A204.1 (cell line): ENCODE data around the gene MRPS23.

ENCODE experiments used
- FAIRE-seq: peaks from 2 replicates; lab custom pipeline; 2012; peaks lifted over from hg19 to GRCh38; lab: Jason Lieb, UNC

The MRPS23 gene

GRCh38 chr17:57838453-57838852 is 11.4 kb downstream of the MRPS23 start:
- FAIRE-seq: no peak

- no peak for FAIRE-seq
These were observed 14.4 kb downstream of the MRPS23 start for GRCh38 chr17:57835333-57835900.

- FAIRE-seq: no peak
These were observed 15.6 kb downstream of the MRPS23 start for GRCh38 chr17:57834146-57834741.

GRCh38 chr17:57833179-57833939 is 16.5 kb downstream of the MRPS23 start:
- FAIRE-seq: peak; percentile 43

DNA sequence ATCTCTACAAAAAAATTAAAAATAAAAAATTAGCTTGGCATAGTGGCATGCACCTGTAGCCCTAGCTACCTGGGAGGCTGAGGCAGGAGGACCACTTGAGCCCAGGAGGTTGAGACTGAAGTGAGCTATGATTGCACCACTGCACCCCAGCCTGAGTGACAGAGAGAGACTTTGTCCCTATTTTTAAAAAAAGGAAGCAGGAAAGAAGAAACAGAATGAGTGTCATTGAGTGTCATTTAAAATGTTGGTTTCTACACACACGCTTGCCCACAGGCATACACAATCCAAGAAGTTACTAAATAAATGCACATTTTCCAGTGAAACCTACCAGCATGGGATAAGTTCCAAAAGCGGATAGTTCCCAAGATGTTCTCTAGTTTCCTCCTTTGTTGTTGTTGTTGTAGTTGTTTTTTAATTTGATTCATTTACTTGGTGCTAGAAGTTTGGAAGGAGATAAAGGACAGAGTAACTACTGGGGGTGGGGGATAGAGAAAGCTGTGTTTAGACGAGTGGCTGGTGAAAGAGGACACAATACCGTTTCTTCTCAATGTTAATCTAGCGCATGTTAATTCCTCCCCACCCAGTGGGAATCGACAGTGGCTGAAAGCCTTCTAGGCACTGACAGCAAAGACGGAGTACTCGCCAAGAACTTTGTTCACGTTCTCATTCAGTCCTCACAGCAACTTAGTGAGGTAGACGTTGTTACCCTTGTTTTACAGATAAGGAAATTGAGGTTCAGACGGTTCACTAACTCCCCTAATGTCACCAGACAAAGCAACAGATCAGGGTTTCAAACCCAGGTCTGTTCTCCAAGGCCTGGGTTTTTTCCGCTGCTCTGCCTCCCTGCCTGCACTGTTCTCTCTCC is 17.3 kb downstream of the MRPS23 start:
- FAIRE-seq: no peak

- FAIRE-seq: no peak
These were observed 19.0 kb downstream of the MRPS23 start for GRCh38 chr17:57830880-57831279.

GRCh38 chr17:57823469-57824401 is 26.1 kb downstream of the MRPS23 start:
- FAIRE-seq: no peak

GRCh38 chr17:57819867-57820266 is 30.0 kb downstream of the MRPS23 start:
- no peak for FAIRE-seq

DNA sequence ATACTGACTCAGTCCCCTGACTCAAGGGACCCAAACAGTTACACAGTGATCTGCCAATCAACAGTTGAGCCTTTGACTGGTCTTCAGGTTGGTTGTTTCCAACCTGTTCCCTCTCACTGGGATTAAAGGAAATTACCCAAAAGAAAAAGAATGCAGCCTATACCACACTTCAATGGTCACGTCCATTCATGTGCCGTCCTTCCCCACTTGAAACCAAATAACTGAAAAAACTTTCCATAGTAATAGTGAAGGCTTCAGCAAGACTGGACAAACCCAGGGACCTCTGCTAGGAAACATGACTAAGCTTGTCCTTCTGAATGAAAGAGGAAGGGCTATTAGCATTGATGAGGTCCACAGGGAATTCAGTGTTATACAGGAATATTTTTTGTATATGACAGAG is 30.6 kb downstream of the MRPS23 start:
- no peak for FAIRE-seq

- no peak for FAIRE-seq
These were observed 31.8 kb downstream of the MRPS23 start for GRCh38 chr17:57818066-57818465.

DNA sequence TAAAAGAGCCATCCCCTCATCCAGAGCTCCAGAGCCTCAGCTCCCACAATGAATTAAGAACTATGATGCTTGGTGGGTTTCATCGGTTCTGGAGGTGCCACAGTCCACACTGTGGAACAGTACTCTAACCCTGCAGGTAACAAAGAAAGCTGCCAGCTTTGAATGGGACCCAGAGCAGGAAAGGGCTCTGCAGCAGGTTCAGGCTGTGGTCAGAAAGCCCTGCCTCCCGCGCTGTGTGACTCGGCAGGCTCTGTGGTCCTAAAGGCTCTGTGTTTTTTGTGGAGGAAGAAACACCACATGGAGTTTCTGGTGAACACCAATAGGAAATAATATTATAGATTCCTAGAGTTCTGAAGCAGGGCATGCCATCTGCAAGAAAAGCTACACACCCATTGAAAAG is 32.5 kb downstream of the MRPS23 start:
- no peak for FAIRE-seq

DNA sequence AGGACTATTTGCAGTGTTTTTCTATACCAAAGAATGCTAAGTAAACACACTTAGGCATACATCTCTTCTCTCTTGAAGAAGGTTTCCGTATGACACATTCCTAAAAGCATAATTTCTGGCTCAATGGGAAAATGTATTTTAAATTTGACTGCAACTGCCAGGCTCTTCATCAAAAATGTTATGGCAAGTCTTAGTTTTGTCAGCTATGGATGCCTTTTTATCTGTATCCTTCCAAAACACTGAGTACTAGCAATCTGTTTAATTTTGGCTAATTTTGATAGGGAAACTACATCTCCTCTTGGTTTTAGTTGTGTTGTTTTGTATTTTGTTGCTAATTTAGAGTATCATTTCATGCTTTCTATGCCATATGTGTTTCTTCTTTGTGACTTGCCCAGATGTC is 35.4 kb downstream of the MRPS23 start:
- FAIRE-seq: no peak

DNA sequence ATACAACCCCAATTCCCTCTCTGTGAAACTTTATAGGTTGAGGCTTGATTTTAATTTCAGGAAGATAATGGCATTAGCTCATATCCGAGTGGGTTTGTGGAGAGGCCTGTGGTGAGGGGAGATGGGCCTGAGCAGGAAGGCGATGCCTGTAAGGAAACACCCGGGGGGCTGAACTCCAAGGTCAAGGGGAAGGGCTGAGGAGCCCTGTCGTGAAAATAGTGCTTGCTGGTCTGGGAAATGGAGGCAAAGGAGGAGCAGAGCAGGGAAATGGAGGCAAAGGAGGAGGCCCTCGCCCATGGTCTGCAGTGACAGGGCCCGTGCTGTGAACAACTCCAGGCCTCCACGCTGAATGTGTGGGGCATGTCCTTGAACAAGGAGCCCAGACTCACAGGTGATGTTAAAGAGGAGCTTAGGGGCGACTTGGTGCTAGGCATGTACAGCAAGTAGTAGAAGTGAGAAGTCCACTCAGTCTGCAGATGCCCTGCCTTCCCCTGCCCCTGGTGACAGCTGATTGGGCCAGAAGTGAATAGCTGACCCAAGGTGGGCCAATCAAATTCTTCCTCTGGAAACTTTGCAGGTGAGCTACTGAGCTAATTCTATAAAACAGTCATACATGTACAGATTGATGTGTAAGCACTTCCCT is 38.1 kb downstream of the MRPS23 start:
- no peak for FAIRE-seq

GRCh38 chr17:57810721-57811637 is 38.9 kb downstream of the MRPS23 start:
- no peak for FAIRE-seq

GRCh38 chr17:57809879-57810278 is 40.0 kb downstream of the MRPS23 start:
- FAIRE-seq: no peak

GRCh38 chr17:57808882-57809281 is 41.0 kb downstream of the MRPS23 start:
- no peak for FAIRE-seq

DNA sequence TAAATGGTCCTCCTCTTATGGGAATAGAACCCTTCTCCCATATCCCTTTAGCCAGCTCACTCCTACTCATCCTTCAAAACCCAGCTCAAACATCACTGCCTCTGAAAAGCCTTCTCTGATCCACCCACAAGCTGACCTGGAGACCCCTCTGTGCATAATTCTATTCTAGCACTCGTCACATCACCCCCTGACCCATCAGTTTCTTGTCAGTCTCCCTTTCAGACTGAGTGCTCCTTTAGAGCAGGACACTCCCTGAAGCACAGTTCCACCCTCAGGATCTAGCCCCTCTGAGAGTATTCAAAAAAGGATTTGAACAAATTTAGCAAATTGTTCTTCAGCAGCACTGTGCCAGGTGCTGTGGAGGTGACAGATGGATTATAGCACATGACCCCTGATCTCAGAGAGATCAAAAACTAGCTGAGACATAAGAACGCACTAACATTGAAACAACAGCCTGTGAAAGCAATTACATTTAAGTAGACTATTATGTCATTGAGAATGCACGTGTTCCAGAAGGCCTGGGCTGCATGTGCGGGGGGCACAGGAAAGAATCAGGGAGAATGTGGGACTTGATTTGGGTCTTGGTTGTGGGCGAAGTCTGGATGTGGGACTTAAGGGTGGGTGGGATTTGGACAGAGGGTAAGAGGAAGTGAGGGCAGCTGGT is 43.5 kb downstream of the MRPS23 start:
- no peak for FAIRE-seq

DNA sequence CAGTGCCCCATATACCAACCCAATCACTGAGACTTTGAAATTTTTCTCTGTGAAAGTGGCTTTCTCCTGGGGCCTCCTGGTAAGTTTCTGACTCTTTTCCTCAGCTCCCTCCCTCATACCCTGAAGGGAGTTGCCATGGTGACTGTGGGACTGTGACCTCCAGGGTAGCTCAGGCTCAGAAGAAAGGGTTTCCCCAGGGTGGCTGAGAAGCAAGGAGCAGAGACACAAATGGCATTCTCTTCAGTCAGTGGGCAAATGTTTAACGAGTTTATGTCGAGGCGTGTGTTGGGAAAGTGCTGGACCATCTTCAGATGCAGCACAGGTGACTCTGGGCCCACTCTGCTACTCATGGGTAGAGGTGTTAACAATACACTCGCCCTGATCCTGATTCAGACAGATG is 46.8 kb downstream of the MRPS23 start:
- no peak for FAIRE-seq

GRCh38 chr17:57801044-57801711 is 48.7 kb downstream of the MRPS23 start:
- no peak for FAIRE-seq
